HEK293 (cell line): ENCODE data around the gene NR2C2.
A peak's percentile ranks its signal among the peaks of the same experiment; 100 is the strongest.

ENCODE experiments used
- BCL11B ChIP-seq: fragments of 450-650 bp; formaldehyde crosslinking; IDR thresholded peaks from 2 replicates; pipeline ENCODE4 v1.5.1; 2016; ENCODE audit warnings: low read depth, missing biosample characterization, missing genetic modification characterization
- HIC1 ChIP-seq: fragments of 450-650 bp; formaldehyde crosslinking; IDR thresholded peaks from 2 replicates; pipeline ENCODE4 v1.5.1; 2016; ENCODE audit warnings: missing biosample characterization, missing genetic modification characterization
- HOXC10 ChIP-seq: sonication (generic); formaldehyde crosslinking; IDR thresholded peaks from 2 replicates; pipeline ENCODE4 v1.8.1; 2023; ENCODE audit warnings: mild to moderate bottlenecking, missing genetic modification reagents
- KLF17 ChIP-seq: fragments of 450-650 bp; formaldehyde crosslinking; IDR thresholded peaks from 2 replicates; pipeline ENCODE4 v1.5.1; 2016; ENCODE audit warnings: missing biosample characterization, missing genetic modification characterization
- KLF8 ChIP-seq: fragments of 450-650 bp; formaldehyde crosslinking; IDR thresholded peaks from 2 replicates; pipeline ENCODE4 v1.5.1; 2016; ENCODE audit warnings: missing biosample characterization, missing genetic modification characterization
- PATZ1 ChIP-seq: fragments of 450-650 bp; formaldehyde crosslinking; IDR thresholded peaks from 2 replicates; pipeline ENCODE4 v1.5.1; 2016; ENCODE audit warnings: missing biosample characterization, missing genetic modification characterization
- PRDM1 ChIP-seq: fragments of 450-650 bp; formaldehyde crosslinking; IDR thresholded peaks from 2 replicates; pipeline ENCODE4; 2016; ENCODE audit warnings: missing biosample characterization, missing genetic modification characterization
- RBAK ChIP-seq: fragments of 450-650 bp; formaldehyde crosslinking; IDR thresholded peaks from 2 replicates; pipeline ENCODE4 v1.5.1; 2016; ENCODE audit warnings: missing biosample characterization, missing genetic modification characterization
- SP2 ChIP-seq: fragments of 450-650 bp; formaldehyde crosslinking; IDR thresholded peaks from 2 replicates; pipeline ENCODE4 v1.5.1; 2016; ENCODE audit warnings: missing biosample characterization, missing genetic modification characterization
- YY1 ChIP-seq: fragments of 450-650 bp; formaldehyde crosslinking; IDR thresholded peaks from 2 replicates; pipeline ENCODE4 v1.5.1; 2018; ENCODE audit warnings: missing biosample characterization, missing genetic modification characterization
- YY2 ChIP-seq: fragments of 450-650 bp; formaldehyde crosslinking; IDR thresholded peaks from 2 replicates; pipeline ENCODE4 v1.5.1; 2016; ENCODE audit warnings: missing biosample characterization, missing genetic modification characterization
- ZBTB11 ChIP-seq: fragments of 450-650 bp; formaldehyde crosslinking; conservative IDR thresholded peaks from 2 replicates; pipeline ENCODE4 v1.5.1; 2016; ENCODE audit warnings: low read depth, missing biosample characterization, missing genetic modification characterization
- ZBTB8A ChIP-seq: fragments of 450-650 bp; formaldehyde crosslinking; IDR thresholded peaks from 2 replicates; pipeline ENCODE4 v1.5.1; 2016; ENCODE audit warnings: missing biosample characterization, missing genetic modification characterization
- ZFHX2 ChIP-seq: fragments of 450-650 bp; formaldehyde crosslinking; conservative IDR thresholded peaks from 2 replicates; pipeline ENCODE4 v1.5.1; 2016; ENCODE audit warnings: missing biosample characterization, missing genetic modification characterization
- ZFP69B ChIP-seq: fragments of 450-650 bp; formaldehyde crosslinking; IDR thresholded peaks from 2 replicates; pipeline ENCODE4 v1.5.1; 2016; ENCODE audit warnings: missing biosample characterization, missing genetic modification characterization
- ZNF121 ChIP-seq: fragments of 450-650 bp; formaldehyde crosslinking; IDR thresholded peaks from 2 replicates; pipeline ENCODE4 v1.5.1; 2016; ENCODE audit warnings: missing biosample characterization, missing genetic modification characterization
- ZNF324 ChIP-seq: fragments of 450-650 bp; formaldehyde crosslinking; IDR thresholded peaks from 2 replicates; pipeline ENCODE4 v1.5.1; 2016; ENCODE audit warnings: missing biosample characterization, missing genetic modification characterization
- ZNF394 ChIP-seq: fragments of 450-650 bp; formaldehyde crosslinking; IDR thresholded peaks from 2 replicates; pipeline ENCODE4 v1.5.1; 2016; ENCODE audit warnings: missing biosample characterization, missing genetic modification characterization, mild to moderate bottlenecking, moderate library complexity, borderline replicate concordance
- ZNF513 ChIP-seq: fragments of 450-650 bp; IDR thresholded peaks from 2 replicates; pipeline ENCODE4 v1.5.1; 2018; ENCODE audit warnings: missing biosample characterization, missing genetic modification characterization
- ZNF518A ChIP-seq: fragments of 450-650 bp; formaldehyde crosslinking; conservative IDR thresholded peaks from 2 replicates; pipeline ENCODE4 v1.5.1; 2016; ENCODE audit warnings: low read depth, missing biosample characterization, missing genetic modification characterization
- ZNF580 ChIP-seq: fragments of 450-650 bp; formaldehyde crosslinking; IDR thresholded peaks from 2 replicates; pipeline ENCODE4 v1.5.1; 2016; ENCODE audit warnings: missing biosample characterization, missing genetic modification characterization
- ZNF596 ChIP-seq: fragments of 450-650 bp; IDR thresholded peaks from 2 replicates; pipeline ENCODE4 v1.5.0; 2018; ENCODE audit warnings: missing biosample characterization, mild to moderate bottlenecking, missing genetic modification characterization, moderate library complexity
- ZNF76 ChIP-seq: fragments of 450-650 bp; formaldehyde crosslinking; IDR thresholded peaks from 2 replicates; pipeline ENCODE4; 2016; ENCODE audit warnings: low read depth, missing biosample characterization, missing genetic modification characterization, borderline replicate concordance

Gene NR2C2

GRCh38 chr3:14947886-14948608 is 664 bp downstream of the NR2C2 start (continued):
- TF ChIP-seq ZNF394 (tag by site-specific recombination) (peak; percentile 52; the same call in 1 of the 2 replicates), ZBTB8A (peak; percentile 52), PRDM1 (no peak), HIC1 (tag by site-specific recombination) (no peak), ZNF580 (no peak), ZNF76 (tag by site-specific recombination) (peak; percentile 53; the same call in 1 of the 2 replicates), KLF8 (tag by site-specific recombination) (peak; percentile 96), PATZ1 (tag by site-specific recombination) (peak; percentile 77), YY1 (tag by site-specific recombination) (peak; percentile 94), ZNF121 (tag by site-specific recombination) (no peak), ZNF596 (0 out of 2 replicates have a peak, but pooled peaks have one; percentile 40), ZFP69B (peak; percentile 12; the same call in 1 of the 2 replicates), ZNF324 (peak; percentile 86), RBAK (no peak), ZNF518A (tag by site-specific recombination) (0 out of 2 replicates have a peak, but pooled peaks have one; percentile 36), SP2 (tag by site-specific recombination) (peak; percentile 96), ZFHX2 (tag by site-specific recombination) (peak; percentile 30; the same call in 1 of the 2 replicates), YY2 (tag by site-specific recombination) (peak; percentile 86), HOXC10 (CRISPR knock-in tag) (no peak), KLF17 (tag by site-specific recombination) (peak; percentile 62; the same call in 1 of the 2 replicates), ZBTB11 (tag by site-specific recombination) (peak; percentile 40; the same call in 1 of the 2 replicates), ZNF513 (tag by site-specific recombination) (peak; percentile 94), BCL11B (tag by site-specific recombination) (peak; percentile 22; the same call in 1 of the 2 replicates)
